Measurements from ENCODE around the gene PIK3IP1.

- no peak for TF ChIP-seq CTCF (IDR thresholded peaks at IDR 0.05)
- TF ChIP-seq POLR2A (IDR thresholded peaks at IDR 0.05): no peak
Observed at GRCh38 chr22:31241936-31242335, 50.4 kb downstream of the PIK3IP1 start.
